HG03439 (cell line): ENCODE measurements around the gene RUNX1.

Experiments used
- ATAC-seq: cut with Tn5 transposase; IDR thresholded peaks from one replicate; pipeline ENCODE4 v1.9.1; 2021; ENCODE audit warnings: mild to moderate bottlenecking, moderate library complexity; ENCODE audit not compliant: unreplicated experiment

RUNX1 gene

DNA sequence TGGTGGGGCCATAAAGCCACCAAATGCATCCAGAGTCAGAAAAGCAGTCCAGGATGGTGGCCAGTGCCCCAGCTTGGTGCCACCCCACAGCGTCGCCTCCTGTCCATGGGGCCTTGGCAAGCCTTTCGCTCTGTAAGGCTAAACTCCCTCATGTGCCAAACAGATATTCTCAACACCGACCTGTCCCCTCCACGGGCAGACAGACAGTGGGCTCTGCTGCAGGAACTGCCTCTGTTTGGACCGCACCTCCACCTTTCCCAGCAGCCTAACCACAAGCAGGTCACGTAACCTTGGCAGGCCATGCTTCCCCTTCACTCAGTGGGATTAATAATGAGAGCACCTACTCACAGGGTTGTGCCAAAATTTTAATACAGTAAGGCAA, 11.7 kb downstream of the RUNX1 start:
- no peak for ATAC-seq

DNA sequence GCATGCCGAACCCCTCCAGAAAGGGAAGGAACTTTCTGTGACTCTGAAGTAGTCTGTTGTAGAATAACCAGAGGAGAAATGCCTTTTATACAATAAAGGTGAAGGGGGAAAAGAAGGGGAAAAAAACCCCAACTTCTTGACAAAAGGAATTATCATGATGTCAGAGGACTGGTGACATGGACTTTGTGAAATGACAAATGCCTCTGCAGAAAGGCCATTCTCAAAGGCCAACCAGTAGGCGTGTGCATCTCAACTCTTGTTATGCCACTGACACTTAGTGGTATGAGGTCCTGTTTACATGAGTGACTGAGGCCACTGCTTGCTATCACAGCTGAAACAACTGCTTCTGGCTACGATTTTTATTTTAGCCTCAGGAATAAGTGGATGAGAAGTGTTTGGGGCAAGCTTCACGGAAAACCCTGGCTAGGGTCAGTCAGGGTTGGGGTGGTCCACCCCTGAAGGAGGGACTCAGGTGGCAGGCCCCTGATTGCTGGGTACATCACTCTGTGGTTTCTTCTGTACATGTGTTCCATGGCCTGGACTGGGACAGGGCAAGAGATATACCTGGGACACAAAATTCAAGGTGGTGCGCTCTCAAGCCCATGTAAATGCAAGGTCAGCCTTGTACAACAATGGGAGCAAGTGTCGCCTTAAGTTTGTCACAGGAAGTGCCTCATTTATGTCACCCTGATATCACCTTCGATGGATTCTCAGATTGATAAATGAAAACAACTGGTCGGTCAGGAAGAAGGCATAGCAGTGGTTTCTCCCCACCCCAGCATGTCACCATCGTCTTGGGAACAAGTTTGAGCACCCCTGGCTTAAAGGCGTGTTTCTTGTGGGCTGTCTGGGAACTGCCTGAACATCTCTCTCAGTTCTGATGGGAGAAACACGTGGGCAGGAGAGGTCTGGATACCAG, 12.4 kb downstream of the RUNX1 start:
- no peak for ATAC-seq

DNA sequence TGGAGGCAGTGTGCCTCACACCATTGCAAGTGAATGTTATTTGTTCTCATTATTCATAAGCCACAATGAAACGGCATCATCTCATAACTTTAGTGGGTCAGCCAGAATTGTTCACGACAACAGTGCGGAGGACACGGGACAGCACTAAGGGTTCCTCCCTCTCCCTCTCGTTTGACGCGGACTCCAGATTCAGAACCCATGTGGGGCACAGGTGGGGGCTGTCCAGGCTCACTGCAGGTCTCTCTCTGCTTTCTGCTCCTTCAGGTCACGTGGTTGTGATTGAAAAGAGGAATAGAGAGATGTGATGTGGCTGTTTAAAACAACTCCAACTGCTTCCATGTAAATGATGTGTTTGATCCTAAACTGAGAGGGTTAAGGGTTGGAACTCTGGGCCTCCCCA, 13.5 kb downstream of the RUNX1 start:
- no peak for ATAC-seq

DNA sequence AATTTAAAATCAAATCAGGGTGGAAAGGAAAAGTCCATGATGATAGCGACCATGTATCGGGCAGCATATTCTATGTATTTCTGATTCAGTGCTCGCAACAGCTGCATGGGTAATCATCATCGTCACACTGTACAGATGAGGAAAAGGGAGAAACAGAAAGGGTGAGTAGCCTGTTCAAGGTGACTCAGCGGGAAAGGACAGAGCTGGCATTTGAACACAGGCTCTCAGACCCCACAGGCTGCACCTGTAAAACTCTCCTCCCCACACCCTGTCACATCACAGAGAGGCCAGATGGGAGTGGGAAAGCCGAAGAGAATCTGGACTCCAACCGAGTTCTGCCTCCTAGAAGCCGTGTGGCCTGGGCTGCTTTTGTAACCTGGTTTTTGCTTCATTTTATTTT, 14.0 kb downstream of the RUNX1 start:
- ATAC-seq = no peak

DNA sequence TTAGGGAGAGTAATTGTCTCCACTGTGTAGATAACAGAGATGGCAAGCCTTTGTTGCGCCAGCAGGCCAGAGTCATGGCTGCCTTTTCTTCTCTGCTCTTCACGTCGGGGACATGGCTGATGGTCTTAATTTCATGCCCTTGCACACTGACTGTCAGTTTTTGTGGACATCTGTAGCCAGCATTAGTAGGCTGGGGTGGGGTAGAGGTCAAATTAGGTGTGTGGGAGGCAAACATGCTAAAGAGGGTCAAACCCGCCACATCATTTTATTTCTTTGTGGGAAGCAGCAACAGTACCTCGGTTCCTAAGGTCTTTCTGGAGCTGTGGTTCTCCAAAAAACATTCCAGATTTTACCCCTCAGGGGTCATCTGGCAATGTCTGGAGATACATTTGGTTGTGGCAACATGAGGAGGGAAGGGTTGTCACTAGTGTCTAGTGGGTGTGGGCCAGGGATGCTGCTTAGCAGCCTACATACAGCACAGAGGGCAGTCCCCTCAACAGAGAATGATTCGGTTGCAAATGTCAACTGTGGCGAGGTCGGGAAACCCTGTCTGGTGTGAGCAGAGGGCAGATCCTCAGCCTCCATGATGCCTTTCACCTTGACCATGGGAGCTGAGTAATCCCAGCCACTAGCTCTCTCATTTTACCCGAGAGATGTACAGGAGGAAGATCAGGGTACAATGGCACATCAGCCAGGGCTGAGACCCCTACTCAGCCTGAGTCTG, 14.7 kb downstream of the RUNX1 start:
- ATAC-seq = no peak

DNA sequence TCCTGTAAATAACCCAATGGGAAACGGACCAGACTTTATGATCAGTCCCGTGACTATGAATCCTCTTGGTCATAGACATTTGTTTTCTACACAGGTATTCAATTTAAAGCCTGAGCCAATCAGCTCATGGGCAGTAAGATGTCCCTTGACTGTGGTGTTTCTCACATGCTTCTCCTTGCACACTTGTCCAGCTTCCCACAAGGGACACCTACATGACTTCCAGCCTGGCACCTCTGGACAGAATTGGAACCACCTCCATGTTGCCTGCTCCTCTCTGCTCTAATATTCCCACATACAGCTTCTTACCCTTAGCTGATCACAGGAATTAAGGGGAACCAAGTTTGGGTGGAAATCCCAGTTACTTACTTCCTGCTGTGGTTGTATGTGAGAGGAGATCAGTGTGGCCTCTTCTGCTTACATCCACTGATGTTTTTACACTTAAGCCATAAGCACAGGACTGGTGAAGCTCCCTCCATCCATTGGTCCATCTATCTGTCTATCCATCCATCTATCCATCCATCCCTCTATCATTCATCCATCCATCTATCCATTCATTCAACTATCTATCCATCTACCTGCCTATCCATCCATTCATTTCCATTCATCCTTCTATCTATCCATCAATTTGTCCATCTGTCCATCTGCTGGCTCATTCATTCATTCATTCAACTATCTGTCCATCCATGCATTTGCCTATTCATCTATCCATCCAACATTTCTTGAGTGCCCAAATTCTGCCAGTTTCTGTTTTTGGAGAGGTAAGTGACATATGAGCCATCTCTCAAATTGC, 16.4 kb downstream of the RUNX1 start:
- no peak for ATAC-seq

DNA sequence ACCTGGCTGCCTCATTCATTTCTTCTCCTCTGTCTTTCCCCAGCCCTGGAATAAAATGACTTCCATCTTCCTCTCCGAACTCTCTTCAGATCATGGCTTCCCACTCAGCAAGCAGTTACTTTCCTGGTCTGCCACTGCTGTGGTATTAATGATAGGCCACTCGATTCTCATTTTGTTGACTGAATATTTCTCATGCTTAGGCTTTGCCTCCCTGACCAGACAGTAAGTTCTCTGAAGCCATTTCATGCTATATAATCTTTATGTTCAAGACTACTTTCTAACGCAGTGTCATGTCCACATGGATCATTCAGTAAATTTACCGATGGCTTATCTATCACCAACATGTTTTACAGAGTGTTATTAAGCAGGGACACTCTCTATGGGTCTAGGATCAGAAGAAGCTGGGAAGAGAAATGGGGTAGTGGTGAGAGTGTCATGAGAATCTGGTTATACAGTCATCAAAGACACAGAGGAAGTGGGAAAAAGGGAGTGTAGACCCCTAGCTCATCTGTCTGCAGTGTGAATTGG, 20.6 kb downstream of the RUNX1 start:
- no peak for ATAC-seq

DNA sequence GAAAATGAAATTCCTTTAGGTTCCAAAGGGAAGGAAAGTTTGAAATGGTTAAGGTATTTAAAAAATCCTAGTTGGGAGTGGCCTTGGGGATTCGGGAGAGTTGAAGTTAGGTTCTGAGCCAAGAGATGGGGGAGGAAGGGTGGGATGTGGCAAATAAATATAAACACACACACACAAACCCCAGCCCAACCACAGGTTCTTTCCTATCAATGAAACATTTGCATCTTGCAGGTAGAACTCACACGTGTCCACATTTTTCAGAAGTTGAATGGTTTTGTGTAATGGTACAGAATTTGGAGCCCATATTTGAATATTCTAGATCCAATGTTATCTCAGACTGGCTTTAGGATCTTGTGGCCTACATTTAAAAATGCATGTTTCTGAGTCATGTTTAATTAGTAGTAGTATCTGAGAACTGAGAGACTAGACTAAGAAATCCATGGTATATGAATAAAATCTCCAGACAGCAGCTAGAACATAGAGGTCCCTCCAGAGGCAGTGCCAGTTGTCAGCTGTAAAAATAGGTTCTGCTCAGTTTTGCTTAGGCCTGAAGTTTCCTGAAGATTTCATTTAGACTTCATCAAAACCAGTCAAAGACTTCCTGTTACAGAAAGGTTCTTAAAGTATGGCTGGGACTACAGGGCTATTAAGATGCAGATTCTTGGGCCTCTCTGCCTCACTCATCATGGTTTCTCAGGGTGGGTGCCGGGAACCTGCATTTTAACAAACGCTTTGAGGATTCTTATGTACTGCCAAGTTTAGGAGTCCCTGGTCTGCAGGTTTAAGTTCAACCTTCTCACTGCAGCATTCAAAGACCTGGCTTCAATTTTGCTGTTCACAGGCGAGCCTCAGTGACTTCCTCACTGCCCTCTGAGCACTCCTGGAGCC, 21.3 kb downstream of the RUNX1 start:
- no peak for ATAC-seq

DNA sequence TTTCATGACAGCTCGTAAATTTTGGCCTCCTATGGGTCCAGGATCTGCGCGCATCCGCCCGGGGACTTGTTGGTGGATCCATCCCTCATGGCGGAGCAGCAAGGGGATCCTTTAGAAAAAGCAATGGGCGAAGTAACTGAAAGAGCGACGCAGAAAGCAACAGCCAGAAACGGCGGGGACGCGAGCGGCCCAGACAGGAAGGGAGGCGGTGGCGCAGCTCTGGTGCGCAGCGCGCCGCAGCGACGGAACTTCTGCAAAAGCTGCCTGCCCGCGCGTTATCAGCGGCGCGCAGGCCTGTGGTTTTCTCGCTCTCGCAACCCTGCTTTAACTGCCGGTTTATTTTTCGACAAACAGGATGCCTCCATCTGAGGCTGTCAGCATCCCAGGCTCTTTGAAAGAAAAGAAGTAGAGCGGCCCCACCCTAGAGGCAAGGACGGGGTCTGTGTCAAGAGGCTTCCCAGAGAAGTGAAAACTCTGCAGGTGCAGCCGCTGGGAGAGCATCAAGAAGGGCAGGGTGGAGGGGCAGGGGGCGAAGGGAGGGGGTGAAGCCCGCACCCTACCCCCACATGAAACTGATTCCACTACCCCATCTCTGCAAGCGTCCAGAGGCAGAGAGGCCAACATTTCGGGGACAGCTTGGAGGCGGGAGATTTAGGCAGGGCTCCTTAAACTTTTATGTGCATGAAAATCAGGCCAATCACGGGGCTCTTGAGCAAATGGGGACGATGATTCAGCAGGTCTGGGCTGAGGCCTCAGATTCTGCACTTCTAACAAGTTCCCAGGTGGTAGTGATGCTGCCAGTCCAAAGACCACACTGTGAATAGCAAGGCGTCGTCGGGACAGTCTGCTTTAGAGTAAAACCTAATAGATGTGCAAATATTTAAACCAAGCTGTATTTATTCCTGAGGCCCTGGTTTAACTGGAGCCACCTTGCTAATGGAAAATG, 22.2 kb downstream of the RUNX1 start:
- no peak for ATAC-seq

DNA sequence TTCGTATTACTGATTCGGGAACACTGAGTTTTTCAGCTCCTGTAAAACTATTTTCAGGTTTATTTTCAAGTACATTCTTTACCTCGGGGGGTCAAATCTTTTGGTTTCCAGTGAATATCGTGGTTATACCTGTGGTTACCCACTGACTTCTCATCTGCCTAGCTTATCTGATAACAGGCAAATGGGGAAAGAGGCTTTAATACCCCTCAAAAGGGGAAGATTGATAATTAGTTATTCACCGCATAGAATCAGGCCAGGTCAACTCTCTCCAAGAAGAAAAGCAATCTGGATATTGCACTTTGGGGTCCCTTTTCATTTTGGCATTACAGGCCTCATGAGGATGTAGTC, 23.0 kb downstream of the RUNX1 start:
- no peak for ATAC-seq

DNA sequence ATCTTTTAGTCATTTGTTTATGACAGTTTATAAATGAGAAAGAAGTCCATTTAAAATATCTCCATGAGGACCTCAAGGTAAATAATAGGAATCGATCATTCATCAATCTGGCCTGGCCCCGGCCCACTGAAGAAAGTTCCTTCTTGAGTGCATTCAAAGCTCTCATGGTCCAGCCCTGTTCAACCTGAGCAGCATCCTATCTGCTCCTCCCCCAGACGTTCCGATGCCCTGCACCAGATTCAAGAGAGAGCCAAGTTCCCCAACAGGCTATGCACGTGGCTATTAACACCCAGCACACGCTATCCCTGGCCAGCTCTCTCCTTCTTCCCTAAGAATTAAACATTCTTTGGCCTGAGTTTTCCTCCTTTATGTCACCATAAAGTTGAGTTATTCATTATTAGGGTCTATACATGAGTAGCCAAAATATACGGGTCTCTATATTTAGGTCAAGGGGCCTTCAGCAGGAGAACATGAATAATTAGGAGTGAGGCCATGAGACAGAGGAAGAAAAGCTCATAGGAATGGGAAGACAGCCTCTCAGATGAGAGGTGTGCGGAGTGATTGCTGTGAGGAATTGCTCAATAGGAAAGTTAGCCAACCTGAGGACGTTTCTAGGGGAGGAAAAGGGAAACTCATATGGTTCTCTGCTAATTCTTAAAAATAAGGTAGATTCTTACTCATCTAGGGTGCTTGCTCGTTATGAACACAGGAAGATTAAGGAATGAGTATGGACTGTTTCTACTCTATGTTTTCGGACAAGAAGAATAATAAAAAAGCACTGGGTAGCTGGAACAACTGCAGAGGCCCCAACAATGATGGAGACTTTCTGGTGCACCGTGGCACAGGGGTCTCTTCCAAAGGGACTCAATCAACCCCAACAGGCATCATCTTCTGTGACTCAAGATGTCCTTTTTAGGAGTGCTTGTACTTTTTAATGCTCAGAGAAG, 23.6 kb downstream of the RUNX1 start:
- ATAC-seq = no peak

DNA sequence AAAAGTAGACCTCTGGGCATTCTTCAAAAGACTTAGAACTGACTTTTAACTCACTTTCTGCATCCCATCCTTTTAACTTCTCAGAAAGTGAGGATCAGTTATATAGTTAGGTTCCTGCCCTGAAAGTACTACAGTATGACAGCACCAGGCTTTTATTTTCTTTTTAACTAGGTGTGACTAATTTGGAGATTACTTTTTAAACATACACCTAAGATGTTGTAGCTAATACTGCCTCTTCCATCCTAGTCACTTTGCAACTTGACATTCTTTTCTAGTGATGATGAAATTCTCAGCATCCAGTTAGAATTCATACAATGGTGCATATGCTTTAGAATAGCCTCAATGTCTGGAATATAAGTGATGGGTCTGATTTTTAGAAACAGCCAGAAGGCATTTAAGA, 24.6 kb downstream of the RUNX1 start:
- no peak for ATAC-seq

DNA sequence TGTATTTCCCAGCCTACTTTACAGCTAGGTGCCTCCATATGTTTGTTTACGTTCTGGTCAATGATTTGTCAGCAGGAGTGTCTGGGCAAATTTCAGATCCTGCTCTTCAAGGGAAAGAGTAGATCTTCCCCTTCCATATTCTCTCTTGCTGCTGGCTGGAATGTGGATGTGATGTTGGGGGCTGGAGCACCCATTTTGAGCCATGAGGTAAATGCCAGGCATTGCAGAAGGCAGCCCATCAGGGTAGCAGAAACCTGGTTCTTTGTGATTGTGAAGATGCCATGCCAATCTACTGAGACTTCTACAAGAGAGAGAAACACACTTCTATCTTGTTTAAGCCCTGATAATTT, 25.1 kb downstream of the RUNX1 start:
- ATAC-seq = no peak

DNA sequence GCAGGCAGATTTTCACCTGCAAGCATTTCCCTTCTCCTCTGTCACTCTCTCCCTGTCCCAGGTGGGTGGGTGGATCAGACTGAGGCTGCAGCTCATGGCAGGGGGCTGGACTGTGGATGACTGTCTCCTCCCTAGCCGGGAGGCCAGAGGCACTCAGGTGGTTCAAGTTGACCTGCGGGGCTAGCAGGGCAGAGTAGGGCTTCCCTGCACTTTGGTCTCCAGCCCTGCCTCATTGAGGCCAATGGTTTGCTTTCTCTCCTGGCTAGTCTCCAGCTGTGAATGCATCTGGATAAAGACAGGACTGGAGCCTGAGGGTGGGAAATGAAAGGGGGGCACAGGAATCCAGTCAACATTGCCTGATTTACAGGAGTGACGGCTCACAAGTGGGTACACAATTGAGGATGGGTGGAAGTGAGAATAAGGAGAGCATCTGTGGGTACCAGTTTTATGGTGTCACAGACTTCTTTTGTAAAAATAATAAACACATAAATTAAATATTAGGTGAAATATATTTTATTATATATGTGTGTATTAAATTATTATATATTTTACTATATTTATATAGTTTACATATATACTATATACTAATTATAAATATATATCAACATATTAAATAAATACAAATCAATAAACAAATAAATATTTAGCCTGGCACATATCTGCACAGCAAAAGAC, 25.6 kb downstream of the RUNX1 start:
- ATAC-seq = no peak

DNA sequence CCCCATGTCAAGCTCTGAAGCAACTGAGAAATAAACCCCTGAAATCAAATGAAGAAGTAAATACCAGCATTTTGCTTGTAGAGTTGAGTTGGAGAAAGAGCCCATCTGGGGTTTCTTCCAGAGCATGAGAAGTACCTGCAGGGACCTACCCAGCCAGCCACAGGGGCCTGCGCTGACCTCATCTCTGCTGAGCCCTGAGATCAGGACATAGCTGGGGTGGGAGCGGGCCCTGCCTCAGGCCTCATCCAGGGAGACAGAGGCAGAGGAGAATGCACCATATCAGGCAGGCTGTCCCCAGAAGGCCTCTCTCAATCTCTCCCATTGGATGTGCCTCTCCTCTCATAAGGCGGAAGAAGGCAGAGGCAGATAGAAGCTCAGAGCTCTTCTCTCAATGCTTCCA, 27.6 kb downstream of the RUNX1 start:
- no peak for ATAC-seq

DNA sequence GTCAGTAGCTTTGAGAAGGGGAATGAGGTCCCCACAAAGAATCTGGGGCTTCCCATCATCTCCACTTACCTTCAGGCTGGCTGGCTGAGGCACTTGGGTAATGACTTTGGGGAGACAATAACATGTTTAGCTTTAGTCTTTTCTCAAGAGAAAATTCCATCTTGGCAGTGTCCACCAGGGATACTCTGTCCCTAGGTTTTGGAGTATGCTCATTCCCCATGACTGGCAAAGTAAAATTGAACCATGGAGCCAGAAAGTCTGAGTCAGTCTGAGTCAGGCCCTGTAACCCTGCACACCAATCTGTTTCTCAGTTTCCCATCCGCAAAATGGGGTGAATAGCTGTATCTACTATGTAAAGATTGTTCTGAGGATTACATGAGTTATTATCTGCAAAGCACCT, 28.2 kb downstream of the RUNX1 start:
- no peak for ATAC-seq

DNA sequence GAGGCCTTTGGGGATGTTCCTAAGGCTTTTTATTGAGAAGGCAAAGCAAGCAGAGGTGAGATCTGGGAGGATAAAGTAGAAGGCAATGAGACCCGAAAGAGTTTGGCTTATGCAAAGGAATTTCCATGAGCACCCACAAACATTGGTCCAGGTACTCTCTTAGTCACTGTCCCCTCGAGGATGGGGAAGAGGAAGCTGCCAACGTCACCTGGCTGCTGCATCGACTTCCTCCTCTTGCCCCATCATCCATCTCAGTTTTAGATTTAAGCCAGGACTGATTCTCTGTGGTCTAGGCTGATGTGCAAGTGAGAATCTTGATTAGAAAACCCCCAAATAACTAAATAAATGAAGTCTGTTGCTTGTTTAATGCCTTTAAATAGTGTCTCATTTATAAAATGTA, 28.7 kb downstream of the RUNX1 start:
- no peak for ATAC-seq

DNA sequence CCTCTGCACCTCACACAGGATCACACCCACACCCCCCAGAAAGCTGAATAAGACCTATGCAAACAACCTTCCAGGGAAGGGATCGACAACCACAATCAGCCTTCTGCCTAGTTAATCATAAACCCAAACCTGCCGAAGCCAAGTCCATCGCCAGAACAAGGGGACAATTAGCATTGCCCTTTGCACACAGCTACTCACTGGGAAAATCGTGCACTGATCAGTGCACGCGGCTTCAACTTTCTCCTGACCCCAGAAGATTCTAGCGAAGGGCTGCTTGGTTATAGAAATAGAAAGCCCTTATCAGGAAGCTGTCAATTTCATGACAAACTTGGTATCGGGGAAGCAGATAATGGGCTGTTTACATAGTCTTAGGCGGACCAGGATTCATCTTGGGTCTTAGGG, 29.5 kb downstream of the RUNX1 start:
- no peak for ATAC-seq
